Loucy (cell line): ENCODE results near the gene CDV3.

Experiments used
- EZH2phosphoT487 ChIP-seq: fragments of 200-600 bp; IDR thresholded peaks from 2 replicates; pipeline ENCODE4 v1.6.1; 2018; ENCODE audit warnings: antibody characterized with exemption, mild to moderate bottlenecking, moderate library complexity, borderline replicate concordance
- TF ChIP-seq, protein P1 (sequence below): fragments of 200-600 bp; sonication (generic); conservative IDR thresholded peaks from 2 replicates; pipeline ENCODE4 v1.5.1; 2014; ENCODE audit warnings: mild to moderate bottlenecking, antibody characterized with exemption, low read length

DNA sequence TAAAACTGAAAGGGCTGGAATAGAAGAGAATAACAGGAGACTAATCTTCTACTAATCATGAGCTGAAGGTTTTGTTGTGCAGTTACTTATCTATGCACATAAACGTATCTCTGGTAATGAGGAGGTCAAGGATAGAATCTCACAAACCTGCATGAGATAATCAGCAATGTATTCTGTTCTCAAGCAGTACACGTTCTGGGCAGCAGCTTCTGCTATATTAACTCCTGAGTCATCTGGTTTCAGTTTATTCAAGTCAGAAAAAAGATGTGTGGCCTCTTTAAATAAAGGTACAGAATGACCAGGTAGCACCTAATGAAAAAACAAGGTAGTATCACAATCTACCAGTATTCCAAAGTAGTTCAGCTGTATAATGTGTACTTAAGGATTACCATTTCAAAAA is 34.9 kb downstream of the CDV3 start:
- TF ChIP-seq, protein P1, sequence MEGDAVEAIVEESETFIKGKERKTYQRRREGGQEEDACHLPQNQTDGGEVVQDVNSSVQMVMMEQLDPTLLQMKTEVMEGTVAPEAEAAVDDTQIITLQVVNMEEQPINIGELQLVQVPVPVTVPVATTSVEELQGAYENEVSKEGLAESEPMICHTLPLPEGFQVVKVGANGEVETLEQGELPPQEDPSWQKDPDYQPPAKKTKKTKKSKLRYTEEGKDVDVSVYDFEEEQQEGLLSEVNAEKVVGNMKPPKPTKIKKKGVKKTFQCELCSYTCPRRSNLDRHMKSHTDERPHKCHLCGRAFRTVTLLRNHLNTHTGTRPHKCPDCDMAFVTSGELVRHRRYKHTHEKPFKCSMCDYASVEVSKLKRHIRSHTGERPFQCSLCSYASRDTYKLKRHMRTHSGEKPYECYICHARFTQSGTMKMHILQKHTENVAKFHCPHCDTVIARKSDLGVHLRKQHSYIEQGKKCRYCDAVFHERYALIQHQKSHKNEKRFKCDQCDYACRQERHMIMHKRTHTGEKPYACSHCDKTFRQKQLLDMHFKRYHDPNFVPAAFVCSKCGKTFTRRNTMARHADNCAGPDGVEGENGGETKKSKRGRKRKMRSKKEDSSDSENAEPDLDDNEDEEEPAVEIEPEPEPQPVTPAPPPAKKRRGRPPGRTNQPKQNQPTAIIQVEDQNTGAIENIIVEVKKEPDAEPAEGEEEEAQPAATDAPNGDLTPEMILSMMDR = no peak
- no peak for TF ChIP-seq EZH2phosphoT487
